GM18951 (cell line): ENCODE measurements around the gene PTPRM.

Experiments used
- POLR2A ChIP-seq: IDR thresholded peaks from 4 replicates; pipeline ENCODE4 v1.6.1; 2011; ENCODE audit warnings: mild to moderate bottlenecking; ENCODE audit not compliant: insufficient read length, insufficient read depth; ENCODE audit errors: extremely low read depth
- in situ Hi-C: fragments of 300-500 bp; cut with MboI; formaldehyde crosslinking; loops from one replicate; pipeline ENCODE4 v1.12.0; 2022; ENCODE audit warnings: low sequenced_read_pairs, mixed read lengths, inconsistent platforms; ENCODE audit not compliant: unreplicated experiment

The PTPRM gene

GRCh38 chr18:8124232-8125146 lies 557.4 kb downstream of the PTPRM start:
- in situ Hi-C loops: no loop called here
- no peak for TF ChIP-seq POLR2A

- in situ Hi-C loops: no loop called here
- TF ChIP-seq POLR2A: no peak
Measured at GRCh38 chr18:8130096-8130495, 563.0 kb downstream of the PTPRM start.

- TF ChIP-seq POLR2A: no peak
- in situ Hi-C loops: no loop called here
Measured at GRCh38 chr18:8133032-8133431, 565.9 kb downstream of the PTPRM start.

- TF ChIP-seq POLR2A: no peak
- in situ Hi-C loops: no loop called here
Measured at GRCh38 chr18:8133888-8134287, 566.8 kb downstream of the PTPRM start.

GRCh38 chr18:8139127-8139527 lies 572.0 kb downstream of the PTPRM start:
- in situ Hi-C loops: no loop called here
- TF ChIP-seq POLR2A: no peak

GRCh38 chr18:8139891-8140406 lies 572.8 kb downstream of the PTPRM start:
- no peak for TF ChIP-seq POLR2A
- in situ Hi-C loops: no loop called here

- in situ Hi-C loops: no loop called here
Measured at GRCh38 chr18:8140841-8141501, 573.9 kb downstream of the PTPRM start.

GRCh38 chr18:8142131-8142711 lies 575.1 kb downstream of the PTPRM start:
- in situ Hi-C loops: no loop called here
- no peak for TF ChIP-seq POLR2A

More at GRCh38 chr18:8140841-8141501, 573.9 kb downstream of the PTPRM start:
- no peak for TF ChIP-seq POLR2A

- in situ Hi-C loops: no loop called here
Measured at GRCh38 chr18:8142932-8143331, 575.8 kb downstream of the PTPRM start.

GRCh38 chr18:8151181-8151580 lies 584.1 kb downstream of the PTPRM start:
- no peak for TF ChIP-seq POLR2A
- in situ Hi-C loops: no loop called here

More at GRCh38 chr18:8142932-8143331, 575.8 kb downstream of the PTPRM start:
- TF ChIP-seq POLR2A: no peak

GRCh38 chr18:8153887-8154583 lies 586.9 kb downstream of the PTPRM start:
- no peak for TF ChIP-seq POLR2A
- in situ Hi-C loops: no loop called here

GRCh38 chr18:8162802-8163201 lies 595.7 kb downstream of the PTPRM start:
- no peak for TF ChIP-seq POLR2A
- in situ Hi-C loops: no loop called here
